K562 (cell line): Measurements from ENCODE around the gene PCNX3. TPM values are rescaled to one million over a fixed set of nuclear protein-coding genes. Genes with fewer than 3 reads are reported as not detected.

Source experiments
- BMI1 ChIP-seq: fragments of 150-350 bp; IDR thresholded peaks from 2 replicates; pipeline ENCODE4 v1.6.1; 2014; ENCODE audit warnings: low read length
- GTF2F1 ChIP-seq: IDR thresholded peaks from 2 replicates; pipeline ENCODE4 v1.6.1; 2011; ENCODE audit warnings: low read depth, low read length, improper control_type of control experiment
- MCM7 ChIP-seq, 2 experiments: fragments of 450-650 bp; IDR thresholded peaks; 2 replicates each; pipeline ENCODE4 v1.6.1; 2016 to 2018
- NUFIP1 ChIP-seq: fragments of 450-650 bp; IDR thresholded peaks from 2 replicates; pipeline ENCODE4 v1.6.1; 2018; ENCODE audit not compliant: partially characterized antibody
- REST ChIP-seq, 2 experiments: fragments of 450-650 bp; formaldehyde crosslinking in 1 of 2; IDR thresholded peaks; 2 replicates each; pipeline versions ENCODE4 v1.4.0 to v1.6.1; 2014 to 2020; ENCODE audit warnings: mild to moderate bottlenecking in 2 of 2, borderline replicate concordance in 1 of 2, low read depth in 1 of 2
- SREBF1 ChIP-seq: fragments of 150-350 bp; IDR thresholded peaks from 2 replicates; pipeline ENCODE4 v1.6.1; 2014; ENCODE audit warnings: antibody characterized with exemption, low read depth, low read length, borderline replicate concordance
- TRIM24 ChIP-seq, 2 experiments: fragments of 450-650 bp; IDR thresholded peaks; 2 replicates each; pipeline ENCODE4 v1.6.1; 2016
- polyA plus RNA-seq, 8 experiments: library from polyadenylated mRNA; depleted of rRNA in 4 of 8; stranded (reverse) in 5 of 8; unstranded in 3 of 8; fragments of >200 nt; fragmentation: Nextera tagmentation in 2 of 8; fragmentation: Illumina TruSeq in 1 of 8; extraction: Ambion mirVana in 2 of 8; extraction: Trizol in 1 of 8; gene quantifications; 2 replicates each; pipeline versions ENCODE4 v1.2.1 to v1.2.3, GENCODE V29; 2011 to 2014; ENCODE audit warnings: inconsistent platforms in 1 of 8, missing spikeins in 1 of 8
- total RNA-seq, 7 experiments: library from RNA; depleted of rRNA in 6 of 7; stranded (reverse); fragments of >200 nt in 6 of 7; fragmentation: Illumina TruSeq in 2 of 7; extraction: Trizol in 2 of 7; gene quantifications; 2 replicates each; pipeline versions ENCODE4 v1.2.1 to v1.2.3, GENCODE V29; 2011 to 2021; ENCODE audit warnings: low replicate concordance in 1 of 7
- TF ChIP-seq, protein P1 (sequence below): fragments of 450-650 bp; IDR thresholded peaks from 2 replicates; pipeline ENCODE4 v1.6.1; 2016; ENCODE audit warnings: mild to moderate bottlenecking, moderate library complexity

PCNX3 gene
- total and polyA plus RNA-seq, 9 of the 15 experiments (the other 6 are each of a cell fraction or from before 2014, with no cell fraction given) = 0.11 to 47.8 (median 12.8) TPM

- TF ChIP-seq, protein P1, sequence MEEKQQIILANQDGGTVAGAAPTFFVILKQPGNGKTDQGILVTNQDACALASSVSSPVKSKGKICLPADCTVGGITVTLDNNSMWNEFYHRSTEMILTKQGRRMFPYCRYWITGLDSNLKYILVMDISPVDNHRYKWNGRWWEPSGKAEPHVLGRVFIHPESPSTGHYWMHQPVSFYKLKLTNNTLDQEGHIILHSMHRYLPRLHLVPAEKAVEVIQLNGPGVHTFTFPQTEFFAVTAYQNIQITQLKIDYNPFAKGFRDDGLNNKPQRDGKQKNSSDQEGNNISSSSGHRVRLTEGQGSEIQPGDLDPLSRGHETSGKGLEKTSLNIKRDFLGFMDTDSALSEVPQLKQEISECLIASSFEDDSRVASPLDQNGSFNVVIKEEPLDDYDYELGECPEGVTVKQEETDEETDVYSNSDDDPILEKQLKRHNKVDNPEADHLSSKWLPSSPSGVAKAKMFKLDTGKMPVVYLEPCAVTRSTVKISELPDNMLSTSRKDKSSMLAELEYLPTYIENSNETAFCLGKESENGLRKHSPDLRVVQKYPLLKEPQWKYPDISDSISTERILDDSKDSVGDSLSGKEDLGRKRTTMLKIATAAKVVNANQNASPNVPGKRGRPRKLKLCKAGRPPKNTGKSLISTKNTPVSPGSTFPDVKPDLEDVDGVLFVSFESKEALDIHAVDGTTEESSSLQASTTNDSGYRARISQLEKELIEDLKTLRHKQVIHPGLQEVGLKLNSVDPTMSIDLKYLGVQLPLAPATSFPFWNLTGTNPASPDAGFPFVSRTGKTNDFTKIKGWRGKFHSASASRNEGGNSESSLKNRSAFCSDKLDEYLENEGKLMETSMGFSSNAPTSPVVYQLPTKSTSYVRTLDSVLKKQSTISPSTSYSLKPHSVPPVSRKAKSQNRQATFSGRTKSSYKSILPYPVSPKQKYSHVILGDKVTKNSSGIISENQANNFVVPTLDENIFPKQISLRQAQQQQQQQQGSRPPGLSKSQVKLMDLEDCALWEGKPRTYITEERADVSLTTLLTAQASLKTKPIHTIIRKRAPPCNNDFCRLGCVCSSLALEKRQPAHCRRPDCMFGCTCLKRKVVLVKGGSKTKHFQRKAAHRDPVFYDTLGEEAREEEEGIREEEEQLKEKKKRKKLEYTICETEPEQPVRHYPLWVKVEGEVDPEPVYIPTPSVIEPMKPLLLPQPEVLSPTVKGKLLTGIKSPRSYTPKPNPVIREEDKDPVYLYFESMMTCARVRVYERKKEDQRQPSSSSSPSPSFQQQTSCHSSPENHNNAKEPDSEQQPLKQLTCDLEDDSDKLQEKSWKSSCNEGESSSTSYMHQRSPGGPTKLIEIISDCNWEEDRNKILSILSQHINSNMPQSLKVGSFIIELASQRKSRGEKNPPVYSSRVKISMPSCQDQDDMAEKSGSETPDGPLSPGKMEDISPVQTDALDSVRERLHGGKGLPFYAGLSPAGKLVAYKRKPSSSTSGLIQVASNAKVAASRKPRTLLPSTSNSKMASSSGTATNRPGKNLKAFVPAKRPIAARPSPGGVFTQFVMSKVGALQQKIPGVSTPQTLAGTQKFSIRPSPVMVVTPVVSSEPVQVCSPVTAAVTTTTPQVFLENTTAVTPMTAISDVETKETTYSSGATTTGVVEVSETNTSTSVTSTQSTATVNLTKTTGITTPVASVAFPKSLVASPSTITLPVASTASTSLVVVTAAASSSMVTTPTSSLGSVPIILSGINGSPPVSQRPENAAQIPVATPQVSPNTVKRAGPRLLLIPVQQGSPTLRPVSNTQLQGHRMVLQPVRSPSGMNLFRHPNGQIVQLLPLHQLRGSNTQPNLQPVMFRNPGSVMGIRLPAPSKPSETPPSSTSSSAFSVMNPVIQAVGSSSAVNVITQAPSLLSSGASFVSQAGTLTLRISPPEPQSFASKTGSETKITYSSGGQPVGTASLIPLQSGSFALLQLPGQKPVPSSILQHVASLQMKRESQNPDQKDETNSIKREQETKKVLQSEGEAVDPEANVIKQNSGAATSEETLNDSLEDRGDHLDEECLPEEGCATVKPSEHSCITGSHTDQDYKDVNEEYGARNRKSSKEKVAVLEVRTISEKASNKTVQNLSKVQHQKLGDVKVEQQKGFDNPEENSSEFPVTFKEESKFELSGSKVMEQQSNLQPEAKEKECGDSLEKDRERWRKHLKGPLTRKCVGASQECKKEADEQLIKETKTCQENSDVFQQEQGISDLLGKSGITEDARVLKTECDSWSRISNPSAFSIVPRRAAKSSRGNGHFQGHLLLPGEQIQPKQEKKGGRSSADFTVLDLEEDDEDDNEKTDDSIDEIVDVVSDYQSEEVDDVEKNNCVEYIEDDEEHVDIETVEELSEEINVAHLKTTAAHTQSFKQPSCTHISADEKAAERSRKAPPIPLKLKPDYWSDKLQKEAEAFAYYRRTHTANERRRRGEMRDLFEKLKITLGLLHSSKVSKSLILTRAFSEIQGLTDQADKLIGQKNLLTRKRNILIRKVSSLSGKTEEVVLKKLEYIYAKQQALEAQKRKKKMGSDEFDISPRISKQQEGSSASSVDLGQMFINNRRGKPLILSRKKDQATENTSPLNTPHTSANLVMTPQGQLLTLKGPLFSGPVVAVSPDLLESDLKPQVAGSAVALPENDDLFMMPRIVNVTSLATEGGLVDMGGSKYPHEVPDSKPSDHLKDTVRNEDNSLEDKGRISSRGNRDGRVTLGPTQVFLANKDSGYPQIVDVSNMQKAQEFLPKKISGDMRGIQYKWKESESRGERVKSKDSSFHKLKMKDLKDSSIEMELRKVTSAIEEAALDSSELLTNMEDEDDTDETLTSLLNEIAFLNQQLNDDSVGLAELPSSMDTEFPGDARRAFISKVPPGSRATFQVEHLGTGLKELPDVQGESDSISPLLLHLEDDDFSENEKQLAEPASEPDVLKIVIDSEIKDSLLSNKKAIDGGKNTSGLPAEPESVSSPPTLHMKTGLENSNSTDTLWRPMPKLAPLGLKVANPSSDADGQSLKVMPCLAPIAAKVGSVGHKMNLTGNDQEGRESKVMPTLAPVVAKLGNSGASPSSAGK = no peak
- TF ChIP-seq TRIM24 (IDR thresholded peaks at IDR 0.05) (no peak), NUFIP1 (no peak), BMI1 (no peak), SREBF1 (no peak), MCM7 (IDR thresholded peaks at IDR 0.05) (no peak), GTF2F1 (no peak), REST (IDR thresholded peaks at IDR 0.05; ENCODE audit: borderline replicate concordance) (peak; percentile 47), REST (CRISPR knock-in tag; IDR thresholded peaks at IDR 0.05; ENCODE audit: low read depth) (no peak)
These were observed 10.2 kb downstream of the PCNX3 start (continued) for GRCh38 chr11:65625628-65626342.
